ENCODE data around the gene ZNF718.

Gene ZNF718

DNA sequence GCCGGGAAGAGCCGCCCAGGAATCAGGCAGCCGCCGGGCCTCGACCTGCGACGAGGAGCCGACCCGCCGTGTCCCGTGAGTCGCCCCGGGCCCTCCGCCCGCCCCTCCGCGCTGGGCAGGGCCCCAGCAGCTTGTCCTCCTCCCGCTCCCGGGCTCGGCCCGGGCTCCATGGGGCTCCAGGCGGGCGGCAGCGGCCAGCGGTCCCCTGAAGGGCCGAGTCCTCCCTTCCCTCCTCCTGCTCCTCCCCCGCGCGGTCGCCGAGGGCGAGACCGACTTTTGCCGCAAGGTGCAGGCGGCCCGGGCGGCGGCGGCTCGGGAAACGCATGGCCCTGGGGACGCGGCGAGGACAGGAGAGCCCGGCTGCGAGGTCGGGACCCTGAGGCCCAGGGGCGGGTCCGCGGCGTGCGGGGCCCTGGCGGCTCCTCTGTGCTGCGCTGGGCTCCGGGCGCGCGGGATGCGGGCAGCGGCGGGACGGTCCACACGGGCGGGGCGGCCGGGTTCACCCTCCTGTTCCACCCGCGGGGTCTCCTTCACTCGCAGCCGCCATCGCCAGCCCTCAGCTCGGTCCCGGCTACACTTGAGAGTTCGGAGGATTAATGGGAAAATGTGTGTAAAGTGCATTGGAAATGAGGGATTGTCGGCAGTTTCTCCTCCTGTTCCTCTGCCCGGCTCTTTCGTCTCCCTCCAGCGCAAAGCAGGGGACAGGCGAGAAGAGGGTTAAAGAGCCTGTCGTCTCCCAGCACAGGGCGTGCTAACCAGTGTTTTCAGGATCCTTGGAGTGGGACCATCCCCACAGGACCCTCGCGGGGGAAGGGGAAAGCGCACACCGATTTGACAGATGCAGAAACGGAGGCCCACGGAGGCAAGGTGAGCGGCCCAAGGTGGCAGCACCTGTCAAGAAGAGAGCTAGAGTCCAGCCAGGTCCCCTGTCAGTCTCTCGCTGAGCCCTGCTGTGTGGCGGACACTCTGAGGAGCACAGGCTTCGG lies 16.6 kb upstream of the ZNF718 start:
- no peak for DNase-seq (ENCODE audit: low read depth)
- TF ChIP-seq, protein P1, sequence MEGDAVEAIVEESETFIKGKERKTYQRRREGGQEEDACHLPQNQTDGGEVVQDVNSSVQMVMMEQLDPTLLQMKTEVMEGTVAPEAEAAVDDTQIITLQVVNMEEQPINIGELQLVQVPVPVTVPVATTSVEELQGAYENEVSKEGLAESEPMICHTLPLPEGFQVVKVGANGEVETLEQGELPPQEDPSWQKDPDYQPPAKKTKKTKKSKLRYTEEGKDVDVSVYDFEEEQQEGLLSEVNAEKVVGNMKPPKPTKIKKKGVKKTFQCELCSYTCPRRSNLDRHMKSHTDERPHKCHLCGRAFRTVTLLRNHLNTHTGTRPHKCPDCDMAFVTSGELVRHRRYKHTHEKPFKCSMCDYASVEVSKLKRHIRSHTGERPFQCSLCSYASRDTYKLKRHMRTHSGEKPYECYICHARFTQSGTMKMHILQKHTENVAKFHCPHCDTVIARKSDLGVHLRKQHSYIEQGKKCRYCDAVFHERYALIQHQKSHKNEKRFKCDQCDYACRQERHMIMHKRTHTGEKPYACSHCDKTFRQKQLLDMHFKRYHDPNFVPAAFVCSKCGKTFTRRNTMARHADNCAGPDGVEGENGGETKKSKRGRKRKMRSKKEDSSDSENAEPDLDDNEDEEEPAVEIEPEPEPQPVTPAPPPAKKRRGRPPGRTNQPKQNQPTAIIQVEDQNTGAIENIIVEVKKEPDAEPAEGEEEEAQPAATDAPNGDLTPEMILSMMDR (IDR thresholded peaks at IDR 0.05; ENCODE audit: low read depth, low read length, missing control alignments): no peak
- H3K4me3 ChIP-seq (ENCODE audit: low read depth, low read length): no peak overlapping the region

DNA sequence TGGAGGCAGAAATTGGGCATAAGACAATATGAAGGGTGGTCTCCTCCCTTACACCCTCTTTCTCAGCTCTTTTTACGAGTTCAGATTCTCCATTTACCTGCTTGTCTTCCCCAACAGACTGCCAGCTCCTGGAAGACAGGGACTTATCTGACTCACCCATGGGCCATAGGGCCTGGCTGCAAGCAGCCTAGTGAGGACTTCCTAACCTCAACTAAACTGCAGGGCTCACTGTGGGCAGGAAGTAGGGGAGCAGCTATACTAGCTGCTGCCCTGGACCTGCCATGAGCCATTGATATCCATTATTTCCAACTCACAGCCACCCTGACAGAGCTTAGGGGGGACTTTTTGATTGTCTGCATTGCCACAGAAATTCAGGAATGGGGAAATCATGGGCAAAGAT lies 11.5 kb upstream of the ZNF718 start:
- no peak for DNase-seq (ENCODE audit: low read depth)
- no peak overlapping the region for H3K4me3 ChIP-seq (ENCODE audit: low read depth, low read length)
- TF ChIP-seq, protein P1 (IDR thresholded peaks at IDR 0.05; ENCODE audit: low read depth, low read length, missing control alignments): no peak

DNA sequence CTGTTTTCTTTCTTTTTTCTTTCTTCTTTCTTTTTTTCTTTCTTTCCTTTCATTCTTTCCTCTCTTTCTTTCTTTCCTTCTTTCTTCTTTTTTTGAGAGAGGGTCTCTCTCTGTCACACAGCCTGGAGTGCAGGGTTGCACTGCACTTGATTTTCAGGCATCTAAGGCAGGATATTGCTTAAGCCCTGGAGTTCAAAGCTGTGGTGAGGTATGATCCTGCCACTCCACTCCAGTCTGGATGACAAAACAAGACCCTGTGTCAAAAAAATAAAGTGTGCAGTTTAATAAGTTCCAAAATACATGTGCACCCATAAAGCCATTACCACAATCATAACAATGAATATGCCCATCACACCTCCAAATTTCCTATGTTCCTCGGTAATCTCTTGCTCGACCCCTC lies 10.6 kb upstream of the ZNF718 start:
- DNase-seq (ENCODE audit: low read depth): no peak
- TF ChIP-seq, protein P1 (IDR thresholded peaks at IDR 0.05; ENCODE audit: low read depth, low read length, missing control alignments): no peak
- H3K4me3 ChIP-seq (ENCODE audit: low read depth, low read length): no peak overlapping the region

DNA sequence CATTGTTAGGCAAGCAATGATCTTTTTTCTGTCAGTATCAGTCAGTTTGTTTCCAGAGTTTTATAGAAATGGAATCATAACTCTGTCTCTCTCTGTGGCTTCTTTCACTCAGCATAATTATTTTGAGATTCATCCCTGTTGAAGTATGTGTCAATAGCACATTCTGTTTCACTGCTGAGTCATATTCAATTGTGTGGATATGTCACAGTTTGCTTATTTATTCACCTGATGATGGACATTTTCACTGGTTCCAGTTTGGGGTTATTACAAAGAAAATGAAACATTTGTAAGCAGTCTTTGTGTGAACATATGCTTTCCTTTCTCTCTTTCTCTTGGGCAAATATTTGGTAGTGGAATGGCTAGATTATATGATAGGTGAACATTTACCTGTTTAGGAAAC lies 10.2 kb upstream of the ZNF718 start:
- H3K4me3 ChIP-seq (ENCODE audit: low read depth, low read length): no peak overlapping the region
- TF ChIP-seq, protein P1 (IDR thresholded peaks at IDR 0.05; ENCODE audit: low read depth, low read length, missing control alignments): no peak
- no peak for DNase-seq (ENCODE audit: low read depth)

DNA sequence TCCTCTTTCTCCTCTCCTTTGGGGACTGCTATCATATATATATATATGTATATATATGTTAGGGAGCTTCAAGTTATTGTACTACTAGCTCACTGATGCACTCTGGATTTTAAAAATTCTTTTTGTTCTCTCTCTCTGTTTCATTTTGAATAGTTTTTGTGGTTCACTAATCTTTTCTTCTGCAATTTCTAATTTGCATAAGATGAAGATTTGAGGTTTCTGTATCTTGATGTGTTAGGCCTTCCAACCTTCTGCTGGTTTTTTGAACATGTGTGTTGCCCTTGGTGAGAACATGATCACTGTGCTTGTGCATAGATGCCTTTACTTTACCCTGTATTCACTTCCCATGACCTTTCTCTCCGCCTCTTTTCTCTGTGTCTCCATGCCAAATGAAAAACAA lies 7.8 kb upstream of the ZNF718 start:
- DNase-seq (ENCODE audit: low read depth): no peak
- TF ChIP-seq, protein P1 (IDR thresholded peaks at IDR 0.05; ENCODE audit: low read depth, low read length, missing control alignments): no peak
- H3K4me3 ChIP-seq (ENCODE audit: low read depth, low read length): no peak overlapping the region

DNA sequence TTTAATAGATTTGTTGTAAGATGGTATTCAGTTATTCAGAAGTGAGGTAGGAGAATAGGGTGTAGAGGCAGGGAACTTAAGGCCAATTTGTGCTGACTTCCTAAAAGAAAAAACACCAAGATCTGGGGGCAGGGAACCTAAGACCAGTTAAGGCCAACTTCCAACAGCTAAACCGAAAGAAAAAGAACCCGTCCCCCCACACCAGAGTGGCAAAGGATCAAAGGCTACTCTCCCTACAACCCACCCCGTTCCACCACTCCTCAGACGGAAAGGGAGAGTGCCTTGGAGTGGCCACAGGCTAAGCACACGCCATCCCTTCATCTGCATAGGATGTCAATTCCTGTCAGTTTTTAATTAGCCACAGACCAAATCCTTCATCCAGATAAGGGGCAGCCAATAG lies 3.7 kb upstream of the ZNF718 start:
- DNase-seq (ENCODE audit: low read depth): no peak
- no peak overlapping the region for H3K4me3 ChIP-seq (ENCODE audit: low read depth, low read length)
- TF ChIP-seq, protein P1 (IDR thresholded peaks at IDR 0.05; ENCODE audit: low read depth, low read length, missing control alignments): no peak
